Breast epithelium (tissue), 3 donors: Measurements from ENCODE around the gene SEMA3C.

Experiments used
- CTCF ChIP-seq, 3 donors: fragments of 450-650 bp; IDR thresholded peaks; one replicate each; pipeline ENCODE4 v1.5.1; 2016 to 2017; ENCODE audit warnings: antibody characterized with exemption in 3 of 3, mild to moderate bottlenecking in 3 of 3, moderate library complexity in 3 of 3
- POLR2A ChIP-seq: fragments of 450-650 bp; IDR thresholded peaks from one replicate; pipeline ENCODE4 v1.6.1; 2016; ENCODE audit warnings: antibody characterized with exemption, mild to moderate bottlenecking, moderate library complexity

GRCh38 chr7:80922253-80923049, 3.6 kb upstream of the SEMA3C start:
- no peak for TF ChIP-seq CTCF (IDR thresholded peaks at IDR 0.05)
- no peak for TF ChIP-seq POLR2A
